Fibroblast of lung (primary cell): Measurements from ENCODE around the gene TERB1. TPM values are rescaled to one million over a fixed set of nuclear protein-coding genes. Genes with fewer than 3 reads are reported as not detected.

Source experiments
- DNase-seq, 2 donors: peaks; one replicate each; pipeline versions ENCODE4 v3.0.0 to v3.0.0-alpha.2; 2010; ENCODE audit warnings: low read depth in 2 of 2
- H2AFZ ChIP-seq: 2 replicates; pipeline ENCODE4 v1.5.1; 2012; ENCODE audit warnings: low read length, control low read depth, inconsistent platforms
- H3K27ac ChIP-seq: 2 replicates; pipeline ENCODE4 v1.5.1; 2011; ENCODE audit warnings: low read length, control low read depth; ENCODE audit not compliant: insufficient read depth
- H3K27me3 ChIP-seq: 2 replicates; pipeline ENCODE4 v1.5.1; 2011; ENCODE audit warnings: mild to moderate bottlenecking, low read length; ENCODE audit not compliant: control insufficient read depth, insufficient read depth
- H3K36me3 ChIP-seq: 2 replicates; pipeline ENCODE4 v1.5.1; 2011; ENCODE audit warnings: low read length; ENCODE audit not compliant: control insufficient read depth, insufficient read depth
- H3K4me1 ChIP-seq: 2 replicates; pipeline ENCODE4 v1.5.1; 2011; ENCODE audit warnings: low read length; ENCODE audit not compliant: control insufficient read depth, insufficient read depth; ENCODE audit errors: extremely low read depth
- H3K4me2 ChIP-seq: 2 replicates; pipeline ENCODE4 v1.5.1; 2011; ENCODE audit warnings: low read length, control low read depth; ENCODE audit not compliant: insufficient read depth; ENCODE audit errors: extremely low read depth
- H3K4me3 ChIP-seq, 4 experiments: fragments of 200-600 bp in 1 of 4; sonication (generic) in 1 of 4; replicated peaks in 1 of 4; 2 replicates each; pipeline ENCODE4 v1.5.1; 2011 to 2016; ENCODE audit warnings: low read length in 4 of 4, low read depth in 3 of 4, mild to moderate bottlenecking in 3 of 4, control low read depth in 2 of 4, inconsistent platforms in 1 of 4, mixed read lengths in 1 of 4; ENCODE audit not compliant: insufficient read depth in 1 of 4; ENCODE audit errors: control extremely low read depth in 1 of 4
- H3K79me2 ChIP-seq: 2 replicates; pipeline ENCODE4 v1.5.1; 2012; ENCODE audit warnings: mild to moderate bottlenecking, low read length, inconsistent platforms; ENCODE audit not compliant: control insufficient read depth, insufficient read depth
- H3K9ac ChIP-seq: 2 replicates; pipeline ENCODE4 v1.5.1; 2011; ENCODE audit warnings: mild to moderate bottlenecking, low read length, control low read depth; ENCODE audit not compliant: insufficient read depth
- H3K9me3 ChIP-seq: 2 replicates; pipeline ENCODE4 v1.5.1; 2012; ENCODE audit warnings: low read depth, low read length; ENCODE audit not compliant: control insufficient read depth, insufficient read depth
- H4K20me1 ChIP-seq: 2 replicates; pipeline ENCODE4 v1.5.1; 2011; ENCODE audit warnings: low read length; ENCODE audit not compliant: control insufficient read depth, insufficient read depth; ENCODE audit errors: extremely low read depth
- CTCF ChIP-seq, 2 donors: IDR thresholded peaks in 1 of 2; conservative IDR thresholded peaks in 1 of 2; 1 replicate in 1 of 2; 2 replicates in 1 of 2; pipeline ENCODE4 v1.5.1; 2011 to 2012; ENCODE audit warnings: low read length in 2 of 2, control low read depth in 1 of 2, inconsistent platforms in 1 of 2, low read depth in 1 of 2, mild to moderate bottlenecking in 1 of 2
- EZH2 ChIP-seq: IDR thresholded peaks from 2 replicates; pipeline ENCODE4 v1.5.1; 2012; ENCODE audit warnings: low read length, control low read depth, mild to moderate bottlenecking; ENCODE audit errors: missing control alignments
- polyA plus RNA-seq, 2 donors: library from polyadenylated mRNA; depleted of rRNA in 1 of 2; stranded (reverse) in 1 of 2; unstranded in 1 of 2; fragments of >200 nt; gene quantifications; 2 replicates each; pipeline ENCODE4 v1.2.1, GENCODE V29; 2011 to 2012; ENCODE audit warnings: missing spikeins in 1 of 2
- total RNA-seq: library from RNA; depleted of rRNA; stranded (reverse); fragments of >200 nt; gene quantifications from 2 replicates; pipeline ENCODE4 v1.2.1, GENCODE V29; 2014

Gene TERB1
- total and polyA plus RNA-seq, 2 donors (not counting 1 experiment from before 2014, with no cell fraction given), result 0.17 TPM; not detected in 1

GRCh38 chr16:66849549-66849948 is 48.2 kb upstream of the TERB1 start:
- Histone ChIP-seq H3K4me1 (no peaks in the 10 kb centered on the region), H3K9ac (no peak overlapping the region), H3K79me2 (no peaks in the 10 kb centered on the region), H3K4me2 (no peak overlapping the region), H3K4me3 (no peak overlapping the region), H4K20me1 (no peaks in the 10 kb centered on the region), H3K9me3 (no peaks in the 10 kb centered on the region), H3K36me3 (no peaks in the 10 kb centered on the region), H3K27ac (no peak overlapping the region), H2AFZ (no peak overlapping the region), H3K27me3 (peaks cover 30% of the 10 kb centered on the region)
- TF ChIP-seq EZH2 (no peak), CTCF (conservative IDR thresholded peaks at IDR 0.05 in 1 of 2, IDR thresholded peaks at IDR 0.05 in 1 of 2; ENCODE audit: low read depth in 1 of 2, low read length in 2 of 2) (no peak)
- no peak for DNase-seq

GRCh38 chr16:66849021-66849420 is 47.6 kb upstream of the TERB1 start:
- TF ChIP-seq EZH2, result no peak
- no peak for TF ChIP-seq CTCF (conservative IDR thresholded peaks at IDR 0.05 in 1 of 2, IDR thresholded peaks at IDR 0.05 in 1 of 2; ENCODE audit: low read depth in 1 of 2, low read length in 2 of 2)
- Histone ChIP-seq H3K9me3 (no peaks in the 10 kb centered on the region), H3K4me3 (no peak overlapping the region), H3K9ac (no peak overlapping the region), H3K79me2 (no peaks in the 10 kb centered on the region), H3K4me2 (no peak overlapping the region), H3K27ac (no peak overlapping the region), H3K36me3 (no peaks in the 10 kb centered on the region), H4K20me1 (no peaks in the 10 kb centered on the region), H2AFZ (no peak overlapping the region), H3K4me1 (no peaks in the 10 kb centered on the region), H3K27me3 (peaks cover 34% of the 10 kb centered on the region)
- no peak for DNase-seq

GRCh38 chr16:66848172-66848571 is 46.8 kb upstream of the TERB1 start:
- H2AFZ ChIP-seq, result no peak overlapping the region
- H4K20me1 ChIP-seq, result no peaks in the 10 kb centered on the region
- H3K27me3 ChIP-seq, result peaks cover 42% of the 10 kb centered on the region
- no peak overlapping the region for H3K27ac ChIP-seq
- no peak for DNase-seq
- no peaks in the 10 kb centered on the region for H3K4me1 ChIP-seq
- H3K4me2 ChIP-seq, result no peak overlapping the region
- no peaks in the 10 kb centered on the region for H3K36me3 ChIP-seq
- TF ChIP-seq EZH2 (no peak), CTCF (conservative IDR thresholded peaks at IDR 0.05 in 1 of 2, IDR thresholded peaks at IDR 0.05 in 1 of 2; ENCODE audit: low read depth in 1 of 2, low read length in 2 of 2) (no peak)
- H3K4me3 ChIP-seq, result no peak overlapping the region
- H3K79me2 ChIP-seq, result no peaks in the 10 kb centered on the region
- H3K9ac ChIP-seq, result no peak overlapping the region
- no peaks in the 10 kb centered on the region for H3K9me3 ChIP-seq
